HUES6 (cell line): ENCODE data around the gene SMYD3.

ENCODE experiments used
- H3K27ac ChIP-seq: 2 replicates; pipeline ENCODE4 v1.7.0; 2013; ENCODE audit warnings: low read depth, mild to moderate bottlenecking, low read length, inconsistent platforms
- H3K27me3 ChIP-seq: 2 replicates; pipeline ENCODE4 v1.6.1; 2013; ENCODE audit warnings: low read length; ENCODE audit not compliant: control insufficient read depth, insufficient read depth
- H3K36me3 ChIP-seq: 2 replicates; pipeline ENCODE4 v1.6.1; 2013; ENCODE audit warnings: low read length; ENCODE audit not compliant: control insufficient read depth, insufficient read depth
- H3K4me1 ChIP-seq: 2 replicates; pipeline ENCODE4 v1.6.1; 2013; ENCODE audit warnings: low read length; ENCODE audit not compliant: control insufficient read depth, insufficient read depth
- H3K4me3 ChIP-seq: 2 replicates; pipeline ENCODE4 v1.5.1; 2013; ENCODE audit warnings: low read depth, low read length
- H3K9ac ChIP-seq: one replicate; pipeline ENCODE4 v1.6.1; 2013; ENCODE audit warnings: mild to moderate bottlenecking, low read length
- H3K9me3 ChIP-seq: 2 replicates; pipeline ENCODE4 v1.6.1; 2013; ENCODE audit warnings: low read depth, low read length; ENCODE audit not compliant: control insufficient read depth, insufficient read depth

Gene SMYD3

GRCh38 chr1:246295340-246295739 is 211.7 kb downstream of the SMYD3 start:
- Histone ChIP-seq H3K4me1 (no peaks in the 10 kb centered on the region), H3K27ac (no peak overlapping the region), H3K9me3 (no peaks in the 10 kb centered on the region)

GRCh38 chr1:246294263-246294662 is 212.8 kb downstream of the SMYD3 start:
- no peaks in the 10 kb centered on the region for H3K9me3 ChIP-seq
- H3K4me3 ChIP-seq, result no peak overlapping the region
- no peaks in the 10 kb centered on the region for H3K36me3 ChIP-seq
- H3K4me1 ChIP-seq, result no peaks in the 10 kb centered on the region
- H3K9ac ChIP-seq, result no peak overlapping the region
- H3K27ac ChIP-seq, result no peak overlapping the region
- H3K27me3 ChIP-seq, result no peaks in the 10 kb centered on the region

More at GRCh38 chr1:246295340-246295739, 211.7 kb downstream of the SMYD3 start:
- Histone ChIP-seq H3K36me3 (no peaks in the 10 kb centered on the region), H3K27me3 (no peaks in the 10 kb centered on the region), H3K4me3 (no peak overlapping the region), H3K9ac (no peak overlapping the region)

GRCh38 chr1:246293366-246294121 is 213.5 kb downstream of the SMYD3 start:
- Histone ChIP-seq H3K27me3 (no peaks in the 10 kb centered on the region), H3K36me3 (no peaks in the 10 kb centered on the region), H3K4me1 (no peaks in the 10 kb centered on the region), H3K9me3 (no peaks in the 10 kb centered on the region), H3K9ac (no peak overlapping the region), H3K27ac (no peak overlapping the region), H3K4me3 (no peak overlapping the region)

GRCh38 chr1:246292571-246292970 is 214.5 kb downstream of the SMYD3 start:
- no peak overlapping the region for H3K9ac ChIP-seq
- H3K4me1 ChIP-seq, result no peaks in the 10 kb centered on the region
- no peaks in the 10 kb centered on the region for H3K9me3 ChIP-seq
- no peak overlapping the region for H3K4me3 ChIP-seq
- no peaks in the 10 kb centered on the region for H3K36me3 ChIP-seq
- H3K27me3 ChIP-seq, result no peaks in the 10 kb centered on the region
- H3K27ac ChIP-seq, result no peak overlapping the region

GRCh38 chr1:246291127-246291526 is 216.0 kb downstream of the SMYD3 start:
- Histone ChIP-seq H3K4me1 (no peaks in the 10 kb centered on the region), H3K9ac (no peak overlapping the region), H3K27ac (no peak overlapping the region), H3K9me3 (no peaks in the 10 kb centered on the region), H3K27me3 (no peaks in the 10 kb centered on the region), H3K4me3 (no peak overlapping the region), H3K36me3 (no peaks in the 10 kb centered on the region)

- Histone ChIP-seq H3K27ac (no peak overlapping the region), H3K36me3 (no peaks in the 10 kb centered on the region), H3K9ac (no peak overlapping the region)
These were observed 223.2 kb downstream of the SMYD3 start for GRCh38 chr1:246283771-246284410.

GRCh38 chr1:246281639-246282038 is 225.4 kb downstream of the SMYD3 start:
- H3K9me3 ChIP-seq, result no peaks in the 10 kb centered on the region

More at GRCh38 chr1:246283771-246284410, 223.2 kb downstream of the SMYD3 start:
- no peaks in the 10 kb centered on the region for H3K9me3 ChIP-seq
- H3K4me3 ChIP-seq, result no peak overlapping the region
- no peaks in the 10 kb centered on the region for H3K27me3 ChIP-seq
- no peaks in the 10 kb centered on the region for H3K4me1 ChIP-seq

GRCh38 chr1:246281195-246281594 is 225.9 kb downstream of the SMYD3 start:
- Histone ChIP-seq H3K36me3 (no peaks in the 10 kb centered on the region), H3K4me1 (no peaks in the 10 kb centered on the region), H3K27me3 (no peaks in the 10 kb centered on the region), H3K4me3 (no peak overlapping the region), H3K9ac (no peak overlapping the region), H3K27ac (no peak overlapping the region), H3K9me3 (no peaks in the 10 kb centered on the region)

More at GRCh38 chr1:246281639-246282038, 225.4 kb downstream of the SMYD3 start:
- Histone ChIP-seq H3K27ac (no peak overlapping the region), H3K4me1 (no peaks in the 10 kb centered on the region), H3K27me3 (no peaks in the 10 kb centered on the region), H3K9ac (no peak overlapping the region), H3K36me3 (no peaks in the 10 kb centered on the region), H3K4me3 (no peak overlapping the region)

- Histone ChIP-seq H3K9ac (no peak overlapping the region), H3K27me3 (no peaks in the 10 kb centered on the region), H3K27ac (no peak overlapping the region), H3K9me3 (no peaks in the 10 kb centered on the region), H3K4me1 (no peaks in the 10 kb centered on the region), H3K36me3 (no peaks in the 10 kb centered on the region), H3K4me3 (no peak overlapping the region)
These were observed 226.5 kb downstream of the SMYD3 start for GRCh38 chr1:246280551-246280950.

GRCh38 chr1:246279402-246279801 is 227.7 kb downstream of the SMYD3 start:
- Histone ChIP-seq H3K9ac (no peak overlapping the region), H3K4me3 (no peak overlapping the region), H3K4me1 (no peaks in the 10 kb centered on the region), H3K36me3 (no peaks in the 10 kb centered on the region), H3K27ac (no peak overlapping the region), H3K9me3 (no peaks in the 10 kb centered on the region), H3K27me3 (no peaks in the 10 kb centered on the region)

- no peak overlapping the region for H3K9ac ChIP-seq
- no peak overlapping the region for H3K27ac ChIP-seq
- no peaks in the 10 kb centered on the region for H3K36me3 ChIP-seq
- H3K4me3 ChIP-seq, result no peak overlapping the region
- H3K27me3 ChIP-seq, result no peaks in the 10 kb centered on the region
- H3K9me3 ChIP-seq, result no peaks in the 10 kb centered on the region
- no peaks in the 10 kb centered on the region for H3K4me1 ChIP-seq
These were observed 228.7 kb downstream of the SMYD3 start for GRCh38 chr1:246278371-246278770.
